Thyroid gland (tissue), 4 donors: ENCODE results near the gene CREG2.

Experiments used
- CTCF ChIP-seq, 6 experiments: fragments of 200-600 bp in 3 of 6; fragments of 450-650 bp in 3 of 6; sonication (generic) in 3 of 6; IDR thresholded peaks; one replicate each; pipeline ENCODE4 v1.5.1; 2016 to 2019; ENCODE audit warnings: antibody characterized with exemption in 6 of 6, mild to moderate bottlenecking in 2 of 6, inconsistent platforms in 1 of 6, moderate library complexity in 1 of 6
- POLR2A ChIP-seq, 2 donors: fragments of 450-650 bp; IDR thresholded peaks; one replicate each; pipeline ENCODE4 v1.6.1; 2017; ENCODE audit warnings: antibody characterized with exemption in 2 of 2, mild to moderate bottlenecking in 2 of 2, moderate library complexity in 1 of 2

GRCh38 chr2:101433465-101433864, 46.2 kb upstream of the CREG2 start:
- TF ChIP-seq CTCF (IDR thresholded peaks at IDR 0.05) (no peak), POLR2A (IDR thresholded peaks at IDR 0.05) (no peak)
